Neuronal stem cell (in vitro differentiated cells): ENCODE measurements around the gene TMEM217.
"Not testable (repeated sequence)": the region's sequence is repeated elsewhere in the genome, so short reads cannot be mapped to it uniquely, and the experiment has no call there.

Source experiments
- DNase-seq: peaks from one replicate; pipeline ENCODE4 v3.0.0-alpha.2; 2013; ENCODE audit warnings: low spot score
- H2AFZ ChIP-seq: one replicate; pipeline ENCODE4 v1.6.1; 2013; ENCODE audit warnings: mild to moderate bottlenecking, low read length, inconsistent platforms
- H2AK5ac ChIP-seq: 2 replicates; pipeline ENCODE4 v1.6.1; 2013; ENCODE audit warnings: low read depth, mild to moderate bottlenecking, inconsistent platforms, low read length, moderate library complexity, mixed read lengths
- H2BK120ac ChIP-seq: 2 replicates; pipeline ENCODE4 v1.6.1; 2013; ENCODE audit warnings: low read depth, mild to moderate bottlenecking, inconsistent platforms, low read length, moderate library complexity, mixed read lengths
- H2BK12ac ChIP-seq: one replicate; pipeline ENCODE4 v1.6.1; 2013; ENCODE audit warnings: low read length, inconsistent platforms
- H2BK15ac ChIP-seq: 2 replicates; pipeline ENCODE4 v1.6.1; 2013; ENCODE audit warnings: mild to moderate bottlenecking, low read length, inconsistent platforms, mixed read lengths
- H2BK5ac ChIP-seq: one replicate; pipeline ENCODE4 v1.6.1; 2013; ENCODE audit warnings: inconsistent platforms, mild to moderate bottlenecking, low read length, moderate library complexity
- H3K14ac ChIP-seq: one replicate; pipeline ENCODE4 v1.6.1; 2013; ENCODE audit warnings: low read length, inconsistent platforms
- H3K18ac ChIP-seq: 2 replicates; pipeline ENCODE4 v1.6.1; 2013; ENCODE audit warnings: low read length, inconsistent platforms
- H3K23ac ChIP-seq: 2 replicates; pipeline ENCODE4 v1.6.1; 2013; ENCODE audit warnings: low read depth, mild to moderate bottlenecking, mixed read lengths, low read length, inconsistent platforms; ENCODE audit not compliant: poor library complexity
- H3K27ac ChIP-seq: replicated peaks from 3 replicates; pipeline ENCODE4 v1.5.1; 2013; ENCODE audit warnings: low read length, inconsistent platforms
- H3K27me3 ChIP-seq, 3 experiments: 2 replicates each; pipeline ENCODE4 v1.6.1; 2013; ENCODE audit warnings: low read length in 3 of 3, mild to moderate bottlenecking in 2 of 3, inconsistent platforms in 1 of 3, low read depth in 1 of 3, mixed read lengths in 1 of 3, moderate library complexity in 1 of 3; ENCODE audit not compliant: control insufficient read depth in 3 of 3, insufficient read depth in 3 of 3
- H3K36me3 ChIP-seq, 2 donors: replicated peaks in 1 of 2; 2 replicates each; pipeline ENCODE4 v1.6.1; 2013; ENCODE audit warnings: low read length in 2 of 2; ENCODE audit not compliant: control insufficient read depth in 2 of 2, insufficient read depth in 2 of 2
- H3K4ac ChIP-seq: 2 replicates; pipeline ENCODE4 v1.6.1; 2013; ENCODE audit warnings: inconsistent platforms, mild to moderate bottlenecking, low read length, moderate library complexity
- H3K4me1 ChIP-seq, 2 donors: 1 replicate in 1 of 2; 2 replicates in 1 of 2; pipeline ENCODE4 v1.6.1; 2013; ENCODE audit warnings: low read length in 2 of 2, low read depth in 1 of 2; ENCODE audit not compliant: control insufficient read depth in 2 of 2, insufficient read depth in 1 of 2
- H3K4me2 ChIP-seq: one replicate; pipeline ENCODE4 v1.6.1; 2013; ENCODE audit warnings: mild to moderate bottlenecking, low read length, inconsistent platforms; ENCODE audit not compliant: insufficient read depth, poor library complexity, severe bottlenecking
- H3K4me3 ChIP-seq, 2 donors: 2 replicates each; pipeline ENCODE4 v1.5.1; 2013; ENCODE audit warnings: low read length in 2 of 2, mild to moderate bottlenecking in 2 of 2, inconsistent platforms in 1 of 2, moderate library complexity in 1 of 2
- H3K79me1 ChIP-seq: one replicate; pipeline ENCODE4 v1.6.1; 2013; ENCODE audit warnings: low read depth, mild to moderate bottlenecking, inconsistent platforms, low read length, moderate library complexity
- H3K9ac ChIP-seq: one replicate; pipeline ENCODE4 v1.6.1; 2013; ENCODE audit warnings: mild to moderate bottlenecking, low read depth, low read length, inconsistent platforms; ENCODE audit not compliant: poor library complexity
- H3K9me3 ChIP-seq, 2 donors: replicated peaks in 1 of 2; 2 replicates each; pipeline versions ENCODE3 to v1.6.1; 2013; ENCODE audit warnings: low read length in 2 of 2, mild to moderate bottlenecking in 2 of 2, inconsistent platforms in 1 of 2, low read depth in 1 of 2, mixed read lengths in 1 of 2, moderate library complexity in 1 of 2; ENCODE audit not compliant: control insufficient read depth in 2 of 2, insufficient read depth in 1 of 2
- H4K8ac ChIP-seq: one replicate; pipeline ENCODE4 v1.6.1; 2013; ENCODE audit warnings: low read depth, mild to moderate bottlenecking, inconsistent platforms, low read length, moderate library complexity
- H4K91ac ChIP-seq: one replicate; pipeline ENCODE4 v1.6.1; 2013; ENCODE audit warnings: low read length, low read depth, mild to moderate bottlenecking, inconsistent platforms; ENCODE audit not compliant: poor library complexity
- WGBS, 2 donors: extraction: QIAGEN DNeasy Blood & Tissue Kit; methylation state at CpG; one replicate each; pipeline ENCODE4 v1.1.7; 2013; ENCODE audit warnings: missing lambda C conversion rate in 2 of 2, mixed read lengths in 1 of 2; ENCODE audit not compliant: insufficient read length in 2 of 2, insufficient replicate concordance in 1 of 2; ENCODE audit errors: extremely low coverage in 2 of 2; 5-methylcytosine and 5-hydroxymethylcytosine counted together

TMEM217 gene

DNA sequence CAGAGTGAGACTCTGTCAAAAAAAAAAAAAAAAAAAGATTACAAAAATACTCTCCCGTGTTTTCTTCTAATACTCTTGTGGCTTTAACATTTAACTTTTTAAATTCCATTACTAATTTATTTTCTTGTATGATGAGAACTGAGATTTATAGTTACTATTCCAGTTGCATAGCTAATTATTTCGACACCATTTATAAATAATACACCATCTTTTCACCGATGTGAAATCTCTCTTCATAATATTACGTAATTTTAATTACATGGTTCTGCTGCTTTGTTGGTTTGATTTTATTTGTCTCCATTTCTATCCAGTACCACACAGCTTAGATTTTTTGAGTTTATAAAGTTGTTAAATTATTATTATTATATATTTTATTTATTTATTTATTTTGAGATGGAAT, 42.0 kb upstream of the TMEM217 start:
- no peak overlapping the region for H3K18ac ChIP-seq
- no peak overlapping the region for H3K9ac ChIP-seq
- no peak overlapping the region for H2BK12ac ChIP-seq
- no peaks in the 10 kb centered on the region for H3K27me3 ChIP-seq
- no peak overlapping the region for H2AFZ ChIP-seq
- DNase-seq = no peak
- no peaks in the 10 kb centered on the region for H3K79me1 ChIP-seq
- H3K9me3 ChIP-seq = peaks cover 0 to 5% of the 10 kb centered on the region in 2 donors
- H2BK15ac ChIP-seq = no peak overlapping the region
- no peak overlapping the region for H3K4me2 ChIP-seq
- no peak overlapping the region for H3K4me3 ChIP-seq
- no peak overlapping the region for H3K27ac ChIP-seq
- WGBS, 2 donors = 100% methylated on average over 1 of the region's 4 CpGs; no CpG with 5 or more reads in 1 of the 2 donors
- H2BK5ac ChIP-seq = no peak overlapping the region
- H3K4me1 ChIP-seq = no peaks in the 10 kb centered on the region
- H3K36me3 ChIP-seq = peaks cover 4 to 69% of the 10 kb centered on the region in 2 donors
- H4K8ac ChIP-seq = no peak overlapping the region
- no peak overlapping the region for H2BK120ac ChIP-seq
- no peak overlapping the region for H3K4ac ChIP-seq
- H3K14ac ChIP-seq = no peak overlapping the region
- H4K91ac ChIP-seq = no peak overlapping the region
- no peak overlapping the region for H2AK5ac ChIP-seq
- H3K23ac ChIP-seq = no peak overlapping the region

DNA sequence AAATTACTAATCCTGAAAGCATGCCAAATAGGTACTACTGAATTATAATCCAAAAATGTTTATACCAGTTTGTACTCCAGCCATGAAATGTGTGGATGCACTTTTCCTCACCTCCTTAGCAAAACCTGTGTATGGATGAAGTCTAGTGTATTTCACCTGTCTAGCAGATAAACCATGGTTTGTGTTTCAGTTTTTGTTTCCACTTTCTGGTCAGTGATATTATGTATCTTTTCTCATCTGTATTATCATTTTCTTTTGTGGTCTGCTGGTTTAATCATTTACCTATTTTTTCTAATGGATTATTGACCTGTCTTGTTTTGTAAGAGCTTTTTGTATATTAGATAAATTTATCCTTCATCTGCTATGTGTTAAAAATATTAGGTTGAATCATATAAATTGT, 41.0 kb upstream of the TMEM217 start:
- H2BK15ac ChIP-seq = no peak overlapping the region
- H3K4me2 ChIP-seq = no peak overlapping the region
- H4K91ac ChIP-seq = no peak overlapping the region
- no peak overlapping the region for H3K4me3 ChIP-seq
- H3K18ac ChIP-seq = no peak overlapping the region
- no peak overlapping the region for H2AK5ac ChIP-seq
- no peak for DNase-seq
- no peak overlapping the region for H3K14ac ChIP-seq
- H4K8ac ChIP-seq = no peak overlapping the region
- no peak overlapping the region for H2AFZ ChIP-seq
- no peak overlapping the region for H3K4ac ChIP-seq
- H3K27ac ChIP-seq = no peak overlapping the region
- no peak overlapping the region for H3K23ac ChIP-seq
- H2BK120ac ChIP-seq = no peak overlapping the region
- H3K36me3 ChIP-seq = peaks cover 2 to 69% of the 10 kb centered on the region in 2 donors
- H3K9me3 ChIP-seq = peaks cover 0 to 8% of the 10 kb centered on the region in 2 donors
- no peak overlapping the region for H2BK12ac ChIP-seq
- no peak overlapping the region for H2BK5ac ChIP-seq
- H3K9ac ChIP-seq = no peak overlapping the region
- H3K27me3 ChIP-seq = no peaks in the 10 kb centered on the region
- no peaks in the 10 kb centered on the region for H3K79me1 ChIP-seq
- H3K4me1 ChIP-seq = no peaks in the 10 kb centered on the region

DNA sequence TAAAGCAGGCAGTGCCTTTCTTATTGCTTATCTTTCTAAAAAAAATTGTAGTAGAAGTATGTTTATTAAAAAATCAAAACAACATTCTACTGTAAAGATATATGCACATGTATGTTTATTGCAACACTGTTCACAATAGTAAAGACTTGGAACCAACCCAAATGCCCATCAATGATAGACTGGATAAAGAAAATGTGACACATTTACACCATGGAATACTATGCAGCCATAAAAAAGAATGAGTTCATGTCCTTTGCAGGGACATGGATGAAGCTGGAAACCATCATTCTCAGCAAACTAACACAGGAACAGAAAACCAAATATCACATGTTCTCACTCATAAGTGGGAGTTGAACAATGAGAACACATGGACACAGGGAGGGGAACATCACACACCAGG, 39.7 kb upstream of the TMEM217 start:
- not testable (repeated sequence) for H3K9me3 ChIP-seq, H3K79me1 ChIP-seq, H2BK5ac ChIP-seq, DNase-seq, H3K27ac ChIP-seq, H4K8ac ChIP-seq, H3K4ac ChIP-seq, H2AFZ ChIP-seq, H3K9ac ChIP-seq, H3K18ac ChIP-seq, H2BK120ac ChIP-seq, H3K14ac ChIP-seq, H3K23ac ChIP-seq, H3K27me3 ChIP-seq, H3K4me3 ChIP-seq, H4K91ac ChIP-seq, H3K4me1 ChIP-seq, H2BK12ac ChIP-seq, H3K4me2 ChIP-seq, H2BK15ac ChIP-seq, H2AK5ac ChIP-seq
- H3K36me3 ChIP-seq = peaks cover 2 to 67% of the 10 kb centered on the region in 2 donors

DNA sequence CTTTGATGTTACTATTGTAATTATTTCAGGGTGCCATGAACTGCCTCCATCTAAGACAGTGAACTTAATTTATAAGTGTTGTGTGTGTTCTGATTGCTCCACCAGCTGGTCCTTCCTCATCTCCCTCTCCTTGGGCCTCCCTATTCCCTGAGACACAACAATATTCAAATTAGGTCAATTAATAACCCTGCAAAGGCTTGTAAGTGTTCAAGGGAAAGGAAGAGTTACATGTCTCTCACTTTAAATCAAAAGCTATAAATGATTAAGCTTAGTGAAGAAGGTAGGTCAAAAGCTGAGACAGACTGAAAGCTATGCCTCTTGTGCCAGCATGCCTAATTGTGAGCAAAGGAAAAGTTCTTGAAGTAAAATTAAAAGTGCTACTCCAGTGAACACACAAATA, 35.5 kb upstream of the TMEM217 start:
- H3K23ac ChIP-seq = no peak overlapping the region
- H3K9me3 ChIP-seq = peaks cover 0 to 8% of the 10 kb centered on the region in 2 donors

More for the DNA sequence above, 35.5 kb upstream of the TMEM217 start:
- H3K27me3 ChIP-seq = no peaks in the 10 kb centered on the region
- no peaks in the 10 kb centered on the region for H3K79me1 ChIP-seq
- no peaks in the 10 kb centered on the region for H3K4me1 ChIP-seq
- H3K4me2 ChIP-seq = no peak overlapping the region
- H2BK5ac ChIP-seq = no peak overlapping the region
- H3K9ac ChIP-seq = no peak overlapping the region
- H4K8ac ChIP-seq = no peak overlapping the region
- no peak overlapping the region for H3K27ac ChIP-seq
- no peak overlapping the region for H3K18ac ChIP-seq
- H2BK120ac ChIP-seq = no peak overlapping the region
- no peak overlapping the region for H2AK5ac ChIP-seq
- no peak overlapping the region for H2BK12ac ChIP-seq
- H3K14ac ChIP-seq = no peak overlapping the region
- H3K36me3 ChIP-seq = peaks cover 9 to 76% of the 10 kb centered on the region in 2 donors
- no peak overlapping the region for H2BK15ac ChIP-seq
- H2AFZ ChIP-seq = no peak overlapping the region
- H3K4me3 ChIP-seq = no peak overlapping the region
- H3K4ac ChIP-seq = no peak overlapping the region
- no peak overlapping the region for H4K91ac ChIP-seq
- no peak for DNase-seq
